Left hindlimb (tissue), 1 donor: ENCODE results near the gene GFRA4.

Source experiments
- DNase-seq: peaks from one replicate; pipeline ENCODE4 v3.0.0-alpha.2; 2018

Gene GFRA4

DNA sequence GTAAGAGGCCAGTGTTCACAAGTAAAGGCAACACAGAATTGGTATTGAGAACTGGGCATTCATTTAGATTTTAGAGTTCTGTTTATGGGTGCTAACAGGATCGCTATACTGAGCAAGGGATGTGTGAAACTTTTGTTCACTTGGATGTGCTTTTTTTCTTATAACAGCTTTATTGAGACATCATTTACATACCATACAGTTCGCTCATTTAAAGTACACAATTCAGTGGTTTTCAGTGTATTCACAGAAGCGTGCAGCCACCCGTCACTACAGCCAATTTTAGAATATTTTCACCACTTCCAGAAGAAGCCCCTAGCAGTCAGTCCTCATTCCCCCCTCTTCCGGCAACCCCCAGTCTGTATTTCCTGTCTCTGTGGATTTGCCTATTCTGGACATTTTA, 48.7 kb downstream of the GFRA4 start:
- DNase-seq, result no peak

- DNase-seq, result no peak
Measured at GRCh38 chr20:3613821-3614440, 49.3 kb downstream of the GFRA4 start.

- no peak for DNase-seq
Measured at GRCh38 chr20:3612795-3613572, 50.2 kb downstream of the GFRA4 start.

GRCh38 chr20:3611901-3612300, 51.3 kb downstream of the GFRA4 start:
- DNase-seq, result no peak
